ENCODE measurements around the gene FNIP1.

- TF ChIP-seq EZH2 (IDR thresholded peaks at IDR 0.05; ENCODE audit: insufficient read depth, low read length) (no peak), CTCF (IDR thresholded peaks at IDR 0.05; ENCODE audit: insufficient read depth, low read depth, low read length) (no peak)
Measured at GRCh38 chr5:131671409-131671808, 125.4 kb downstream of the FNIP1 start.

Data from astrocyte (in vitro differentiated cells and primary cell).